SK-N-MC (cell line): ENCODE data around the gene TANGO2.

Source experiments
- EZH2 ChIP-seq: fragments of 200-600 bp; sonication (generic); IDR thresholded peaks from one replicate; pipeline ENCODE4 v1.6.1; 2017; ENCODE audit warnings: antibody characterized with exemption
- FOXP2 ChIP-seq: optimal IDR thresholded peaks from 2 replicates; pipeline ENCODE3; 2011; ENCODE audit warnings: mild to moderate bottlenecking, moderate library complexity; ENCODE audit not compliant: insufficient read depth; ENCODE audit errors: extremely low read length, control extremely low read depth
- POLR2AphosphoS5 ChIP-seq: IDR thresholded peaks from 2 replicates; pipeline ENCODE4 v1.6.1; 2012; ENCODE audit warnings: mild to moderate bottlenecking, low read depth, low read length, borderline replicate concordance

DNA sequence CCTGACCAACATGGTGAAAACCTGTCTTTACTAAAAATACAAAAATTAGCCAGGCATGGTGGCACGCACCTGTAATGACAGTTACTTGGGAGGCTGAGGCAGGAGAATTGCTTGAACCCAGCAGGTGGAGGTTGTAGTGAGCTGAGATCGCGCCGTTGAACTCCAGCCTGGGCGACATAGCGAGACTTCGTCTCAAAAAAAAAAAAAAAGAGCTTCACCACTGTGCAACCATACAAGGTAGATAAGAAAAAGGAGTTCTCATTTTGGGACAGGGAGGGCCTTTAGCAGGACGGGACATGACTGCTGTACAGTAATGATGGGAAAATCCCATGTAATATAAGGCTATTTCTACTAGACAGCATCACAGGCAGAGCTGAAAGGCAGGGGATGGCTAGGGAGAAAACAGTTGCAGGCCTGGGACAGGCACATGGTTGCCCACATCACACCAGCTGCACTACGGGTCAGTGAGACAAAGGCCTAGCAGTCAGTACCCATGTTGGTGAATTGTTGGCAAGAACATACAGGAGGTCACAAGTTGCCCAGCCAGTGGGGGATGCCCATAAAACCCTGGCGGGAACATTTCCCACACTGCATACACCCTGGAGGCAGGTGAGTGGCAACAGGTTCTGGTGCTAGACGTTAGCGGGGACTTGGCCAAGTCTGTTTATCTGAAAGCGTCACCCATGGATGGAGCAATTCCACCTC lies 5.4 kb downstream of the TANGO2 start:
- TF ChIP-seq EZH2 (no peak), POLR2AphosphoS5 (no peak), FOXP2 (no peak)
